Body of pancreas (tissue), 4 donors: ENCODE data around the gene SLC25A14. TPM values are rescaled to one million over a fixed set of nuclear protein-coding genes. Genes with fewer than 3 reads are reported as not detected.

Source experiments
- ATAC-seq: fragments of 150-250 bp; one replicate; pipeline ENCODE4 v1.9.1; 2016
- DNase-seq, 4 donors: peaks; one replicate each; pipeline ENCODE4 v3.0.0-alpha.2; 2019
- H3K27ac ChIP-seq, 4 donors: fragments of 200-600 bp; sonication (generic); 1 replicate in 3 of 4; 2 replicates in 1 of 4; pipeline versions ENCODE4 v1.5.1 to v1.6.1; 2016 to 2019; ENCODE audit warnings: mild to moderate bottlenecking in 1 of 4, mixed read lengths in 1 of 4, moderate library complexity in 1 of 4
- H3K27me3 ChIP-seq, 2 donors: fragments of 200-600 bp; sonication (generic); one replicate each; pipeline ENCODE4 v1.6.0; 2016; ENCODE audit warnings: mild to moderate bottlenecking in 1 of 2
- H3K36me3 ChIP-seq, 2 donors: fragments of 200-600 bp; sonication (generic); replicated peaks in 1 of 2; 2 replicates each; pipeline ENCODE4 v1.5.1; 2016; ENCODE audit warnings: low read depth in 2 of 2; ENCODE audit not compliant: insufficient read depth in 1 of 2
- H3K4me1 ChIP-seq: fragments of 200-600 bp; sonication (generic); one replicate; pipeline ENCODE4 v1.6.0; 2016
- H3K4me3 ChIP-seq, 2 donors: fragments of 200-600 bp; sonication (generic); 1 replicate in 1 of 2; 2 replicates in 1 of 2; pipeline ENCODE4 v1.5.1; 2016 to 2019
- H3K9me3 ChIP-seq, 3 donors: fragments of 200-600 bp; sonication (generic); 1 replicate in 2 of 3; 2 replicates in 1 of 3; pipeline ENCODE4 v1.5.1; 2016
- POLR2A ChIP-seq, 3 donors: fragments of 450-650 bp; IDR thresholded peaks; one replicate each; pipeline ENCODE4 v1.6.1; 2016; ENCODE audit warnings: antibody characterized with exemption in 3 of 3, mild to moderate bottlenecking in 2 of 3
- WGBS, 2 donors: methylation state at CpG; one replicate each; pipeline ENCODE4 v1.1.5; 2017; 5-methylcytosine and 5-hydroxymethylcytosine counted together
- intact Hi-C: fragments of 100-400 bp; cut with DNase I; formaldehyde crosslinking; loops from one replicate; pipeline ENCODE4 v1.15.1; 2023
- total RNA-seq, 2 donors: library from RNA; depleted of rRNA; stranded (reverse); fragments of >200 nt; gene quantifications; one replicate each; pipeline ENCODE4 v1.1.0, GENCODE V29; 2016
- TF ChIP-seq, protein P1 (sequence below), 7 experiments: fragments of 450-650 bp in 4 of 7; fragments of 200-600 bp in 3 of 7; sonication (generic) in 3 of 7; IDR thresholded peaks; one replicate each; pipeline ENCODE4 v1.5.1; 2016 to 2019; ENCODE audit warnings: antibody characterized with exemption in 7 of 7

Gene SLC25A14
- total RNA-seq, 2 donors from 2014 or later: 10.6 to 18.5 TPM

DNA sequence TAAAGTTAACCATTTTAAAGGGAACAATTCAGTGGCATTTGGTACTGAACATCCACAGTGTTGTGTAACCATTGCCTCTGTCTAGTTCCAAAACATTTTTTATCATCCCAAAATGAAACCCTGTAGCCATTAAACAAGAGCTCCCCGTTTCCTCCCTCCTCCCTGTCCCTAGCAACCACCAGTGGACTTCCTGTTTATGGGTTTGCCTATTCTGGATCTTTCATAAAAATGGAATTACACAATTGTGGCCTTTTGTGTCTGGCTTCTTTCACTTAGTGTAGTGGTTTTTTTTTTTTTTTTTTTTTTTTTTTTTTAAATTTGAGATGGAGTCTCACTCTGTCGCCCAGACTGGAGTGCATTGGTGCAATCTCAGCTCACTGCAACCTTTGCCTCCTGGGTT, 73.7 kb downstream of the SLC25A14 start:
- Histone ChIP-seq H3K4me3 (no peak overlapping the region), H3K36me3 (peaks cover 0 to 1% of the 10 kb centered on the region in 2 donors), H3K27me3 (no peaks in the 10 kb centered on the region), H3K4me1 (no peaks in the 10 kb centered on the region), H3K27ac (no peak overlapping the region), H3K9me3 (no peaks in the 10 kb centered on the region)
- ATAC-seq (no peak), DNase-seq (peak in 1 of 4 donors; percentile 3)
- intact Hi-C loops: no loop called here
- TF ChIP-seq, protein P1, sequence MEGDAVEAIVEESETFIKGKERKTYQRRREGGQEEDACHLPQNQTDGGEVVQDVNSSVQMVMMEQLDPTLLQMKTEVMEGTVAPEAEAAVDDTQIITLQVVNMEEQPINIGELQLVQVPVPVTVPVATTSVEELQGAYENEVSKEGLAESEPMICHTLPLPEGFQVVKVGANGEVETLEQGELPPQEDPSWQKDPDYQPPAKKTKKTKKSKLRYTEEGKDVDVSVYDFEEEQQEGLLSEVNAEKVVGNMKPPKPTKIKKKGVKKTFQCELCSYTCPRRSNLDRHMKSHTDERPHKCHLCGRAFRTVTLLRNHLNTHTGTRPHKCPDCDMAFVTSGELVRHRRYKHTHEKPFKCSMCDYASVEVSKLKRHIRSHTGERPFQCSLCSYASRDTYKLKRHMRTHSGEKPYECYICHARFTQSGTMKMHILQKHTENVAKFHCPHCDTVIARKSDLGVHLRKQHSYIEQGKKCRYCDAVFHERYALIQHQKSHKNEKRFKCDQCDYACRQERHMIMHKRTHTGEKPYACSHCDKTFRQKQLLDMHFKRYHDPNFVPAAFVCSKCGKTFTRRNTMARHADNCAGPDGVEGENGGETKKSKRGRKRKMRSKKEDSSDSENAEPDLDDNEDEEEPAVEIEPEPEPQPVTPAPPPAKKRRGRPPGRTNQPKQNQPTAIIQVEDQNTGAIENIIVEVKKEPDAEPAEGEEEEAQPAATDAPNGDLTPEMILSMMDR (IDR thresholded peaks at IDR 0.05): no peak
- TF ChIP-seq POLR2A (IDR thresholded peaks at IDR 0.05): no peak
- WGBS, 2 donors: 63 to 82% methylated on average over 1 to 2 of the region's 2 CpGs

DNA sequence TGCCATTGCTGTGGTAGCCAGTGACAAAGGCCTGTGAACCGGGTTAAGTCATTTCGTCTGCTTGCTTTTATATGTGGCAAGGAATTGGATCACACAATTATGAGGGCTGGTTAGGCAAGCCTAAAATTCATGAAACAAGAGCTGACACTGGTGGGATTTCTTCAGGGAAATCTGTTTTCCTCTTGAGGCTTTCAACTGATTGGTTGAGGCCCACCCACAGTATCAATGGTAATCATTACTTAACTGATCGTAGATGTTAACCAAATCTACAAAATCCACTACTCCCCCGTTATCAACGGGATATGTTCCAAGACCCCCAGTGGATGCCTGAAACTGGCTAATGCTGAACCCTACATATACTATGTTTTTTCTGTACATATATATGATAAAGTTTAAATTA, 75.1 kb downstream of the SLC25A14 start:
- H3K27me3 ChIP-seq: no peaks in the 10 kb centered on the region
- no peaks in the 10 kb centered on the region for H3K9me3 ChIP-seq
- peaks cover 0 to 1% of the 10 kb centered on the region in 2 donors for H3K36me3 ChIP-seq
- intact Hi-C loops: no loop called here
- no peaks in the 10 kb centered on the region for H3K4me1 ChIP-seq
- TF ChIP-seq POLR2A (IDR thresholded peaks at IDR 0.05): no peak
- TF ChIP-seq, protein P1 (IDR thresholded peaks at IDR 0.05): no peak
- no peak overlapping the region for H3K4me3 ChIP-seq
- 91 to 100% methylated on average over 3 to 5 of the region's 5 CpGs for WGBS, 2 donors
- no peak for DNase-seq
- H3K27ac ChIP-seq: no peak overlapping the region
- no peak for ATAC-seq

DNA sequence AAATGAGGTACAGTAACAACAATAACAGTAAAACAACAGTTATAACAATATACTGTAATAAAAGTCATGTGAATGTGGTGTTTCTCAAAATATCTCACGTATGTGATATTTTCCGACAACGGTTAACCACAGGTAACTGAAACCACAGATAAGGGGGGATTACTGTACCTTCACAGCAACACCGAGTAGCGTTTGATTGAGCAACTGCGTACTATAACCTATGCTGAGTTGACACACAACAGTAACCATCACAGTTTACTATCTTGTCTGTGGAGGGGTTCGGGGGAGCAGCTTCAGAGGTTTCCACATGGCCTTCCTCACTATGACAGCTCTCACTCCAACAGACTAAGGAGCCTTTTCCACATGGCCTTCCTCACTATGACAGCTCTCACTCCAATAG, 75.5 kb downstream of the SLC25A14 start:
- H3K4me1 ChIP-seq: no peaks in the 10 kb centered on the region
- no peak overlapping the region for H3K27ac ChIP-seq
- WGBS, 2 donors: 82 to 83% methylated on average over 6 to 7 of the region's 7 CpGs
- no peaks in the 10 kb centered on the region for H3K9me3 ChIP-seq
- peaks cover 0 to 1% of the 10 kb centered on the region in 2 donors for H3K36me3 ChIP-seq
- intact Hi-C loops: no loop called here
- DNase-seq: no peak
- TF ChIP-seq POLR2A (IDR thresholded peaks at IDR 0.05): no peak
- TF ChIP-seq, protein P1 (IDR thresholded peaks at IDR 0.05): no peak
- H3K4me3 ChIP-seq: no peak overlapping the region
- ATAC-seq: no peak
- no peaks in the 10 kb centered on the region for H3K27me3 ChIP-seq

DNA sequence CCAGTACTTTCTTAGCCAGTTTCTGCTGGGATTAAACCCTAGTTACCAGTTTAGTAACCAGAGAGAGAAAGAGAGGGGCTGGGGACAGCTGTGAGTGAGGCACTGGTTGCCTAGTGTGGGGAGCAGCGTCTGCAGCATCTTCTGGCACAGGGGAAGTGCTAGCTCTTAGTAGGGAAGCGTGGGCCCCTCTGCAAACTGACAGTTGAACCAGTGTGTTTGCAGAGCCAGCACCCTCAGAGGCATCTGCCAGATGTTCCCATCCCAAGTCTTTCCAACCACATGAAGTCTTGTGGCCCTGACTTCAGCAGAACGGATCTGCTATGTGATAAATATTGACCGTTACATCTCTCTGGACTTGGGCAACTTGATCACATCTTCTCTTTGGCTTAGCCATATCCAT, 77.1 kb downstream of the SLC25A14 start:
- DNase-seq (no peak), ATAC-seq (no peak)
- Histone ChIP-seq H3K9me3 (no peaks in the 10 kb centered on the region), H3K4me1 (no peaks in the 10 kb centered on the region), H3K36me3 (no peaks in the 10 kb centered on the region), H3K27ac (no peak overlapping the region), H3K4me3 (no peak overlapping the region), H3K27me3 (no peaks in the 10 kb centered on the region)
- whole genome bisulfite sequencing, 2 donors: 89% methylated on average over 4 of the region's 4 CpGs; no CpG with 5 or more reads in 1 of the 2 donors
- TF ChIP-seq, protein P1 (IDR thresholded peaks at IDR 0.05): no peak
- no peak for TF ChIP-seq POLR2A (IDR thresholded peaks at IDR 0.05)
- intact Hi-C loops: no loop called here

DNA sequence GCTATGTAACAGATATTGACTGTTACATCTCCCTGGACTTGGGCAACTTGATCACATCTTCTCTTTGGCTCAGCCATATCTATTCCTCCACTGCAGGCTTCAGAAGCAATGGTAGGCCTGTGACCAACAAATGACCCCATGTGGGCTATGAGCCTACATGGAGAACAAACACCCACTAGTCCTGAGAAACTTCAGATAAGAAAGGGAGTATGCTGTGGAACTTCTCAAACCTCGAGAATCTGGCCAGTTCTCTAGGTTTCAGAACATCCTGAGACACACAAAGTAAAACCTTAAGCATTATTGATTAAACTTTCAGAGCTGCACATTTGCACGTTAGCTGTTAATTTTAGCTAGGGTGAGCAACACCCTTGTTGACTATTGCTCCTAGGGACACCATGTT, 78.3 kb downstream of the SLC25A14 start:
- intact Hi-C loops: no loop called here
- H3K27me3 ChIP-seq: no peaks in the 10 kb centered on the region
- ATAC-seq (no peak), DNase-seq (no peak)
- no peaks in the 10 kb centered on the region for H3K4me1 ChIP-seq
- WGBS, 2 donors: 43 to 50% methylated on average over 2 of the region's 2 CpGs
- H3K36me3 ChIP-seq: no peaks in the 10 kb centered on the region
- no peak overlapping the region for H3K4me3 ChIP-seq
- no peak for TF ChIP-seq POLR2A (IDR thresholded peaks at IDR 0.05)
- TF ChIP-seq, protein P1 (IDR thresholded peaks at IDR 0.05): no peak
- H3K9me3 ChIP-seq: no peaks in the 10 kb centered on the region
- H3K27ac ChIP-seq: no peak overlapping the region
